GM12878 (cell line): Measurements from ENCODE around the gene ZBTB39. TPM values are rescaled to one million over a fixed set of nuclear protein-coding genes. Genes with fewer than 3 reads are reported as not detected.
"Not testable (repeated sequence)": the region's sequence is repeated elsewhere in the genome, so short reads cannot be mapped to it uniquely, and the experiment has no call there.

Source experiments
- ATAC-seq: fragments of 200-7000 bp; cut with Tn5 transposase; 3 replicates; pipeline ENCODE4 v1.9.1; 2020; ENCODE audit warnings: mild to moderate bottlenecking, moderate library complexity
- BruUV-seq: library from RNA; stranded (reverse); fragments of 400-500 nt; replicated peaks from 2 replicates; lab custom pipeline; 2021; lab: Mats Ljungman, UMichigan
- CTCF ChIA-PET: fragments of 300-600 bp; sonication (Branson Sonifier 250); formaldehyde crosslinking; extraction: SDS; loops from one replicate; lab custom pipeline; 2021; ENCODE audit warnings: inconsistent platforms; lab: Yijun Ruan, JAX
- POLR2A ChIA-PET: fragments of 350-600 bp; formaldehyde crosslinking; extraction: SDS; loops from one replicate; lab custom pipeline; 2021; ENCODE audit warnings: inconsistent platforms; lab: Charles Lee
- RAD21 ChIA-PET: fragments of 300-600 bp; sonication (Branson Sonifier 250); formaldehyde crosslinking; loops from one replicate; lab custom pipeline; 2023; ENCODE audit warnings: antibody characterized with exemption; ENCODE audit not compliant: unreplicated experiment; lab: Charles Lee
- SMC1A ChIA-PET: fragments of 300-600 bp; sonication (Branson Sonifier 250); formaldehyde crosslinking; loops from one replicate; lab custom pipeline; 2023; ENCODE audit not compliant: unreplicated experiment, uncharacterized antibody; lab: Charles Lee
- DNase-seq: peaks from one replicate; pipeline ENCODE4 v3.0.0-alpha.2; 2011; ENCODE audit warnings: low read depth, low spot score
- FAIRE-seq: peaks from 3 replicates; lab custom pipeline; 2011; peaks lifted over from hg19 to GRCh38; lab: Jason Lieb, UNC
- H2AFZ ChIP-seq: 2 replicates; pipeline ENCODE4 v1.6.0; 2011; ENCODE audit warnings: low read depth, low read length, control low read depth; ENCODE audit not compliant: control insufficient read depth
- H3K27ac ChIP-seq: 2 replicates; pipeline ENCODE4 v1.5.1; 2011; ENCODE audit warnings: control low read depth; ENCODE audit not compliant: control insufficient read depth, insufficient read depth
- H3K27me3 ChIP-seq, 2 experiments: replicated peaks in 1 of 2; 2 replicates each; pipeline versions ENCODE4 v1.6.0 to v1.6.1; 2011; ENCODE audit warnings: low read length in 1 of 2; ENCODE audit not compliant: control insufficient read depth in 2 of 2, insufficient read depth in 2 of 2
- H3K36me3 ChIP-seq, 2 experiments: 2 replicates each; pipeline ENCODE4 v1.5.1; 2011; ENCODE audit warnings: low read length in 1 of 2; ENCODE audit not compliant: control insufficient read depth in 2 of 2, insufficient read depth in 2 of 2
- H3K4me1 ChIP-seq: 2 replicates; pipeline ENCODE4 v1.6.1; 2011; ENCODE audit warnings: mild to moderate bottlenecking, low read length, moderate library complexity, mixed read lengths; ENCODE audit not compliant: control insufficient read depth, insufficient read depth
- H3K4me2 ChIP-seq: 2 replicates; pipeline ENCODE4 v1.6.0; 2011; ENCODE audit warnings: control low read depth; ENCODE audit not compliant: control insufficient read depth, insufficient read depth
- H3K4me3 ChIP-seq: fragments of 200-600 bp; sonication (generic); 2 replicates; pipeline ENCODE4 v1.5.1; 2016
- H3K79me2 ChIP-seq: 2 replicates; pipeline ENCODE4 v1.6.0; 2011; ENCODE audit warnings: low read length; ENCODE audit not compliant: control insufficient read depth, insufficient read depth
- H3K9ac ChIP-seq: 2 replicates; pipeline ENCODE4 v1.8.0; 2011; ENCODE audit warnings: low read length, control low read depth, mixed read lengths; ENCODE audit not compliant: control insufficient read depth, insufficient read depth
- H3K9me3 ChIP-seq: replicated peaks from 3 replicates; pipeline ENCODE4 v1.5.1; 2011; ENCODE audit warnings: mild to moderate bottlenecking, low read length; ENCODE audit not compliant: control insufficient read depth, insufficient read depth
- H4K20me1 ChIP-seq: 2 replicates; pipeline ENCODE4 v1.6.0; 2011; ENCODE audit not compliant: control insufficient read depth, insufficient read depth
- CHD1 ChIP-seq: IDR thresholded peaks from 2 replicates; pipeline ENCODE4 v1.6.1; 2012; ENCODE audit warnings: low read depth, low read length, improper control_type of control experiment
- FOS ChIP-seq: IDR thresholded peaks from 3 replicates; pipeline ENCODE4 v1.6.1; 2011; ENCODE audit warnings: borderline replicate concordance; ENCODE audit not compliant: insufficient read length; ENCODE audit errors: extremely low read depth
- SMAD5 ChIP-seq: IDR thresholded peaks from 2 replicates; pipeline ENCODE4 v1.6.1; 2016; ENCODE audit warnings: antibody characterized with exemption, low read depth
- SUZ12 ChIP-seq: fragments of 200-600 bp; sonication (generic); IDR thresholded peaks from one replicate; pipeline ENCODE4 v1.6.1; 2018; ENCODE audit warnings: antibody characterized with exemption, mild to moderate bottlenecking; ENCODE audit not compliant: unreplicated experiment
- ZNF217 ChIP-seq: fragments of 450-650 bp; IDR thresholded peaks from 2 replicates; pipeline ENCODE4 v1.6.1; 2017; ENCODE audit warnings: antibody characterized with exemption, mild to moderate bottlenecking
- WGBS: methylation state at CpG from one replicate; pipeline ENCODE4 v1.1.6; 2016; ENCODE audit warnings: low lambda C conversion rate; ENCODE audit not compliant: insufficient replicate concordance, insufficient coverage; ENCODE audit errors: missing lambda C conversion rate; 5-methylcytosine and 5-hydroxymethylcytosine counted together
- in situ Hi-C: fragments of 300-500 bp; cut with MboI; formaldehyde crosslinking; loops from 9 replicates; pipeline ENCODE4 v1.14.3; 2018; ENCODE audit warnings: mixed read lengths
- intact Hi-C: fragments of 100-400 bp; cut with micrococcal nuclease; formaldehyde crosslinking; loops from one replicate; pipeline ENCODE4 v1.14.2; 2022; ENCODE audit not compliant: unreplicated experiment
- polyA plus RNA-seq, 11 experiments: library from polyadenylated mRNA; depleted of rRNA in 4 of 11; unstranded in 6 of 11; stranded (reverse) in 5 of 11; fragments of >200 nt; fragmentation: Nextera tagmentation in 4 of 11; fragmentation: Illumina TruSeq in 1 of 11; extraction: Ambion mirVana in 4 of 11; extraction: Trizol in 1 of 11; gene quantifications; 1 replicate in 1 of 11; 2 replicates in 10 of 11; pipeline versions ENCODE4 v1.2.1 to v1.2.3, GENCODE V29; 2011 to 2016; ENCODE audit warnings: inconsistent platforms in 2 of 11, missing spikeins in 2 of 11, low read depth in 1 of 11
- total RNA-seq, 4 experiments: library from RNA; depleted of rRNA in 3 of 4; stranded (reverse); fragments of >200 nt in 3 of 4; fragmentation: Illumina TruSeq in 1 of 4; extraction: Trizol in 1 of 4; gene quantifications; 2 replicates each; pipeline versions ENCODE4 v1.2.1 to v1.2.3, GENCODE V29; 2013 to 2021
- TF ChIP-seq, protein P1 (sequence below): fragments of 450-650 bp; formaldehyde crosslinking; IDR thresholded peaks from 2 replicates; pipeline ENCODE4 v1.5.0; 2022; ENCODE audit warnings: mild to moderate bottlenecking, missing genetic modification characterization
- TF ChIP-seq, protein P2 (sequence below): fragments of 450-650 bp; IDR thresholded peaks from 2 replicates; pipeline ENCODE4 v1.6.1; 2018; ENCODE audit warnings: mild to moderate bottlenecking, low read depth, moderate library complexity; ENCODE audit not compliant: partially characterized antibody
- TF ChIP-seq, protein P3 (sequence below): fragments of 450-650 bp; IDR thresholded peaks from 2 replicates; pipeline ENCODE4 v1.6.1; 2017; ENCODE audit warnings: mild to moderate bottlenecking, moderate library complexity
- TF ChIP-seq, protein P4 (sequence below): IDR thresholded peaks from 2 replicates; pipeline ENCODE4 v1.6.1; 2011; ENCODE audit warnings: mild to moderate bottlenecking, low read depth, low read length, moderate library complexity; ENCODE audit not compliant: insufficient replicate concordance

Gene ZBTB39
- total and polyA plus RNA-seq, 10 of the 15 experiments (the other 5 are each of a cell fraction or from before 2014, with no cell fraction given): 0.88 to 6.8 (median 4.4) TPM

DNA sequence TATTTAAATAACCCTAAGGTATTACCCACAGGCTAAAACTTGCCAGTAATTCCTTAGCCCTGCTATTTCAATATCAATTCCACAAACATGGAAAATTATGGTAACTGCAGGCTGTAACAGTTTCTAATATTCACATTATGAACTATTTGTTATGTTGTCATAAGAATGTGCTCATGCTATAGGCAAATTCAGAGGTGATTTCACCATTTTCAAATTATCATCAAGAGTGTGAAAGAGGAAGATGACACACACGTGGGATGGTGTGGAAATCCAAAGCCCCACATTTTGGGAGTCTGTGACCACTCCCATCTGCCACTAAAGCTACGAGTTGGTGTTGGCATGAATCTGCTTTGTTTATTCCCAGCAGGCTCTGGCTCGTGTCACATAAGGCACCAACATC is 49.5 kb upstream of the ZBTB39 start (continued):
- TF ChIP-seq, protein P1, sequence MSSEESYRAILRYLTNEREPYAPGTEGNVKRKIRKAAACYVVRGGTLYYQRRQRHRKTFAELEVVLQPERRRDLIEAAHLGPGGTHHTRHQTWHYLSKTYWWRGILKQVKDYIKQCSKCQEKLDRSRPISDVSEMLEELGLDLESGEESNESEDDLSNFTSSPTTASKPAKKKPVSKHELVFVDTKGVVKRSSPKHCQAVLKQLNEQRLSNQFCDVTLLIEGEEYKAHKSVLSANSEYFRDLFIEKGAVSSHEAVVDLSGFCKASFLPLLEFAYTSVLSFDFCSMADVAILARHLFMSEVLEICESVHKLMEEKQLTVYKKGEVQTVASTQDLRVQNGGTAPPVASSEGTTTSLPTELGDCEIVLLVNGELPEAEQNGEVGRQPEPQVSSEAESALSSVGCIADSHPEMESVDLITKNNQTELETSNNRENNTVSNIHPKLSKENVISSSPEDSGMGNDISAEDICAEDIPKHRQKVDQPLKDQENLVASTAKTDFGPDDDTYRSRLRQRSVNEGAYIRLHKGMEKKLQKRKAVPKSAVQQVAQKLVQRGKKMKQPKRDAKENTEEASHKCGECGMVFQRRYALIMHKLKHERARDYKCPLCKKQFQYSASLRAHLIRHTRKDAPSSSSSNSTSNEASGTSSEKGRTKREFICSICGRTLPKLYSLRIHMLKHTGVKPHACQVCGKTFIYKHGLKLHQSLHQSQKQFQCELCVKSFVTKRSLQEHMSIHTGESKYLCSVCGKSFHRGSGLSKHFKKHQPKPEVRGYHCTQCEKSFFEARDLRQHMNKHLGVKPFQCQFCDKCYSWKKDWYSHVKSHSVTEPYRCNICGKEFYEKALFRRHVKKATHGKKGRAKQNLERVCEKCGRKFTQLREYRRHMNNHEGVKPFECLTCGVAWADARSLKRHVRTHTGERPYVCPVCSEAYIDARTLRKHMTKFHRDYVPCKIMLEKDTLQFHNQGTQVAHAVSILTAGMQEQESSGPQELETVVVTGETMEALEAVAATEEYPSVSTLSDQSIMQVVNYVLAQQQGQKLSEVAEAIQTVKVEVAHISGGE (CRISPR knock-in tag): no peak
- no peak for TF ChIP-seq SUZ12
- no peak for TF ChIP-seq ZNF217
- TF ChIP-seq, protein P2, sequence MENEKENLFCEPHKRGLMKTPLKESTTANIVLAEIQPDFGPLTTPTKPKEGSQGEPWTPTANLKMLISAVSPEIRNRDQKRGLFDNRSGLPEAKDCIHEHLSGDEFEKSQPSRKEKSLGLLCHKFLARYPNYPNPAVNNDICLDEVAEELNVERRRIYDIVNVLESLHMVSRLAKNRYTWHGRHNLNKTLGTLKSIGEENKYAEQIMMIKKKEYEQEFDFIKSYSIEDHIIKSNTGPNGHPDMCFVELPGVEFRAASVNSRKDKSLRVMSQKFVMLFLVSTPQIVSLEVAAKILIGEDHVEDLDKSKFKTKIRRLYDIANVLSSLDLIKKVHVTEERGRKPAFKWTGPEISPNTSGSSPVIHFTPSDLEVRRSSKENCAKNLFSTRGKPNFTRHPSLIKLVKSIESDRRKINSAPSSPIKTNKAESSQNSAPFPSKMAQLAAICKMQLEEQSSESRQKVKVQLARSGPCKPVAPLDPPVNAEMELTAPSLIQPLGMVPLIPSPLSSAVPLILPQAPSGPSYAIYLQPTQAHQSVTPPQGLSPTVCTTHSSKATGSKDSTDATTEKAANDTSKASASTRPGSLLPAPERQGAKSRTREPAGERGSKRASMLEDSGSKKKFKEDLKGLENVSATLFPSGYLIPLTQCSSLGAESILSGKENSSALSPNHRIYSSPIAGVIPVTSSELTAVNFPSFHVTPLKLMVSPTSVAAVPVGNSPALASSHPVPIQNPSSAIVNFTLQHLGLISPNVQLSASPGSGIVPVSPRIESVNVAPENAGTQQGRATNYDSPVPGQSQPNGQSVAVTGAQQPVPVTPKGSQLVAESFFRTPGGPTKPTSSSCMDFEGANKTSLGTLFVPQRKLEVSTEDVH: no peak
- TF ChIP-seq, protein P3, sequence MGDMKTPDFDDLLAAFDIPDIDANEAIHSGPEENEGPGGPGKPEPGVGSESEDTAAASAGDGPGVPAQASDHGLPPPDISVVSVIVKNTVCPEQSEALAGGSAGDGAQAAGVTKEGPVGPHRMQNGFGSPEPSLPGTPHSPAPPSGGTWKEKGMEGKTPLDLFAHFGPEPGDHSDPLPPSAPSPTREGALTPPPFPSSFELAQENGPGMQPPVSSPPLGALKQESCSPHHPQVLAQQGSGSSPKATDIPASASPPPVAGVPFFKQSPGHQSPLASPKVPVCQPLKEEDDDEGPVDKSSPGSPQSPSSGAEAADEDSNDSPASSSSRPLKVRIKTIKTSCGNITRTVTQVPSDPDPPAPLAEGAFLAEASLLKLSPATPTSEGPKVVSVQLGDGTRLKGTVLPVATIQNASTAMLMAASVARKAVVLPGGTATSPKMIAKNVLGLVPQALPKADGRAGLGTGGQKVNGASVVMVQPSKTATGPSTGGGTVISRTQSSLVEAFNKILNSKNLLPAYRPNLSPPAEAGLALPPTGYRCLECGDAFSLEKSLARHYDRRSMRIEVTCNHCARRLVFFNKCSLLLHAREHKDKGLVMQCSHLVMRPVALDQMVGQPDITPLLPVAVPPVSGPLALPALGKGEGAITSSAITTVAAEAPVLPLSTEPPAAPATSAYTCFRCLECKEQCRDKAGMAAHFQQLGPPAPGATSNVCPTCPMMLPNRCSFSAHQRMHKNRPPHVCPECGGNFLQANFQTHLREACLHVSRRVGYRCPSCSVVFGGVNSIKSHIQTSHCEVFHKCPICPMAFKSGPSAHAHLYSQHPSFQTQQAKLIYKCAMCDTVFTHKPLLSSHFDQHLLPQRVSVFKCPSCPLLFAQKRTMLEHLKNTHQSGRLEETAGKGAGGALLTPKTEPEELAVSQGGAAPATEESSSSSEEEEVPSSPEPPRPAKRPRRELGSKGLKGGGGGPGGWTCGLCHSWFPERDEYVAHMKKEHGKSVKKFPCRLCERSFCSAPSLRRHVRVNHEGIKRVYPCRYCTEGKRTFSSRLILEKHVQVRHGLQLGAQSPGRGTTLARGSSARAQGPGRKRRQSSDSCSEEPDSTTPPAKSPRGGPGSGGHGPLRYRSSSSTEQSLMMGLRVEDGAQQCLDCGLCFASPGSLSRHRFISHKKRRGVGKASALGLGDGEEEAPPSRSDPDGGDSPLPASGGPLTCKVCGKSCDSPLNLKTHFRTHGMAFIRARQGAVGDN: no peak
- TF ChIP-seq, protein P4, sequence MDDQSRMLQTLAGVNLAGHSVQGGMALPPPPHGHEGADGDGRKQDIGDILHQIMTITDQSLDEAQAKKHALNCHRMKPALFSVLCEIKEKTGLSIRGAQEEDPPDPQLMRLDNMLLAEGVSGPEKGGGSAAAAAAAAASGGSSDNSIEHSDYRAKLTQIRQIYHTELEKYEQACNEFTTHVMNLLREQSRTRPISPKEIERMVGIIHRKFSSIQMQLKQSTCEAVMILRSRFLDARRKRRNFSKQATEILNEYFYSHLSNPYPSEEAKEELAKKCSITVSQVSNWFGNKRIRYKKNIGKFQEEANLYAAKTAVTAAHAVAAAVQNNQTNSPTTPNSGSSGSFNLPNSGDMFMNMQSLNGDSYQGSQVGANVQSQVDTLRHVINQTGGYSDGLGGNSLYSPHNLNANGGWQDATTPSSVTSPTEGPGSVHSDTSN: no peak
- TF ChIP-seq FOS: no peak
- TF ChIP-seq CHD1: no peak
- no peak for TF ChIP-seq SMAD5
- TF ChIP-seq, all 136 proteins: peak for 0

DNA sequence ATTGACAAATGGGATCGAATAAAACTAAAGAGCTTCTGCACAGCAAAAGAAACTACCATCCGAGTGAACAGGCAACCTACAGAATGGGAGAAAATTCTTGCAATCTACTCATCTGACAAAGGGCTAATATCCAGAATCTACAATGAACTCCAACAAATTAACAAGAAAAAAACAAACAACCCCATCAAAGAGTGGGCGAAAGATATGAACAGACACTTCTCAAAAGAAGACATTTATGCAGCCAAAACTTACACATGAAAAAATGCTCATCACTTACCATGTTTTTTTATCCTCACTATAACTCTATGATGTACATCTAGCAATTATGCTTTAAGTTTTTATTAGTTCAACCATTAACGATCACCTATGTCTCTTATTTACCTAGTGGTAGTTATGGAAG is 47.6 kb upstream of the ZBTB39 start:
- POLR2A ChIA-PET, H3K9me3 ChIP-seq, DNase-seq, CTCF ChIA-PET, H3K27me3 ChIP-seq, FAIRE-seq, H3K9ac ChIP-seq, H3K4me2 ChIP-seq, RAD21 ChIA-PET, H2AFZ ChIP-seq, BruUV-seq, ATAC-seq, H3K36me3 ChIP-seq, H3K27ac ChIP-seq, H3K4me3 ChIP-seq, intact Hi-C loops, SMC1A ChIA-PET, H3K79me2 ChIP-seq, in situ Hi-C loops, H4K20me1 ChIP-seq: not testable (repeated sequence)
- H3K4me1 ChIP-seq: peaks cover 10% of the 10 kb centered on the region
- 90% methylated on average over 4 of the region's 4 CpGs for WGBS
